ENCODE results near the gene DACH2.

DNA sequence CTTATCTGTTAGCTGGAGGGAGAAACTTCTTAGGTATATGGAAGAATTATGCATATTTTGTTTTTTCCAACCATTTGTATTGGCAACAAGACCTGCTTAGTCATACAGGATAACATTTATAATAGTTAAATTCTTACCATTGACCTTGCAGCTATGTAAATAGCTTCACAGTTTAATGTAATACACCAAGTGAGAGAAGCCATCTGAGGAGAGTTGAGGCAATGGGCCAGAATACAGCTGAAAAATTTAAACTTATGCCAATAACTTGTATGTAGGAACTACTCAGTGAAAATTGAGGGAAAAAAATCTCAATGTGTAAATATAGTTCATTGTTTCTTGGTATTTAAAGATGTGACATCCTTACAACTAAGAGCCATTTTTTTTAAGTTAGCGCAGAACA is 273.5 kb downstream of the DACH2 start:
- TF ChIP-seq, protein P1, sequence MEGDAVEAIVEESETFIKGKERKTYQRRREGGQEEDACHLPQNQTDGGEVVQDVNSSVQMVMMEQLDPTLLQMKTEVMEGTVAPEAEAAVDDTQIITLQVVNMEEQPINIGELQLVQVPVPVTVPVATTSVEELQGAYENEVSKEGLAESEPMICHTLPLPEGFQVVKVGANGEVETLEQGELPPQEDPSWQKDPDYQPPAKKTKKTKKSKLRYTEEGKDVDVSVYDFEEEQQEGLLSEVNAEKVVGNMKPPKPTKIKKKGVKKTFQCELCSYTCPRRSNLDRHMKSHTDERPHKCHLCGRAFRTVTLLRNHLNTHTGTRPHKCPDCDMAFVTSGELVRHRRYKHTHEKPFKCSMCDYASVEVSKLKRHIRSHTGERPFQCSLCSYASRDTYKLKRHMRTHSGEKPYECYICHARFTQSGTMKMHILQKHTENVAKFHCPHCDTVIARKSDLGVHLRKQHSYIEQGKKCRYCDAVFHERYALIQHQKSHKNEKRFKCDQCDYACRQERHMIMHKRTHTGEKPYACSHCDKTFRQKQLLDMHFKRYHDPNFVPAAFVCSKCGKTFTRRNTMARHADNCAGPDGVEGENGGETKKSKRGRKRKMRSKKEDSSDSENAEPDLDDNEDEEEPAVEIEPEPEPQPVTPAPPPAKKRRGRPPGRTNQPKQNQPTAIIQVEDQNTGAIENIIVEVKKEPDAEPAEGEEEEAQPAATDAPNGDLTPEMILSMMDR (IDR thresholded peaks at IDR 0.05 in 8 of 11, conservative IDR thresholded peaks at IDR 0.05 in 3 of 11), result no peak
- no peak for TF ChIP-seq POLR2A (IDR thresholded peaks at IDR 0.05)
- TF ChIP-seq POLR2AphosphoS5 (IDR thresholded peaks at IDR 0.05), result no peak

Data from spleen (tissue), 7 donors.